Tibial nerve (tissue), 4 donors: ENCODE results near the gene UMAD1. TPM values are rescaled to one million over a fixed set of nuclear protein-coding genes. Genes with fewer than 3 reads are reported as not detected.

Experiments
- DNase-seq, 2 donors: peaks; one replicate each; pipeline ENCODE4 v3.0.0-alpha.2; 2019; ENCODE audit warnings: low spot score in 2 of 2
- H3K27ac ChIP-seq, 4 donors: fragments of 200-600 bp; sonication (generic) in 3 of 4; one replicate each; pipeline ENCODE4 v1.5.1; 2017 to 2019; ENCODE audit warnings: mild to moderate bottlenecking in 1 of 4
- H3K27me3 ChIP-seq, 2 donors: fragments of 200-600 bp; sonication (generic) in 1 of 2; one replicate each; pipeline versions ENCODE4 v1.5.1 to v1.6.0; 2017 to 2019
- H3K36me3 ChIP-seq, 3 donors: fragments of 200-600 bp; sonication (generic); one replicate each; pipeline ENCODE4 v1.5.1; 2018 to 2019
- H3K4me1 ChIP-seq, 4 donors: fragments of 200-600 bp; sonication (generic) in 3 of 4; one replicate each; pipeline ENCODE4 v1.5.1; 2017 to 2019
- H3K4me3 ChIP-seq, 4 donors: fragments of 200-600 bp; sonication (generic) in 3 of 4; one replicate each; pipeline ENCODE4 v1.5.1; 2017 to 2019; ENCODE audit warnings: mild to moderate bottlenecking in 1 of 4, moderate library complexity in 1 of 4
- H3K9me3 ChIP-seq, 4 donors: fragments of 200-600 bp; sonication (generic) in 3 of 4; one replicate each; pipeline ENCODE4 v1.5.1; 2017 to 2019
- EP300 ChIP-seq, 2 donors: sonication (generic); formaldehyde crosslinking; IDR thresholded peaks; one replicate each; pipeline ENCODE4 v1.6.1; 2017; ENCODE audit warnings: antibody characterized with exemption in 2 of 2, mild to moderate bottlenecking in 1 of 2
- POLR2A ChIP-seq, 2 donors: fragments of 450-650 bp; IDR thresholded peaks; one replicate each; pipeline ENCODE4 v1.6.1; 2017; ENCODE audit warnings: antibody characterized with exemption in 2 of 2, mild to moderate bottlenecking in 2 of 2, moderate library complexity in 2 of 2
- WGBS, 2 donors: methylation state at CpG; one replicate each; pipeline ENCODE4 v1.1.5; 2018; 5-methylcytosine and 5-hydroxymethylcytosine counted together
- total RNA-seq, 4 donors: library from RNA; depleted of rRNA; stranded (reverse); fragments of >200 nt; gene quantifications; one replicate each; pipeline ENCODE4 v1.1.0, GENCODE V29; 2016
- TF ChIP-seq, protein P1 (sequence below), 5 experiments: fragments of 200-600 bp in 3 of 5; fragments of 450-650 bp in 2 of 5; sonication (generic) in 3 of 5; IDR thresholded peaks; one replicate each; pipeline ENCODE4 v1.5.1; 2016 to 2019; ENCODE audit warnings: antibody characterized with exemption in 5 of 5, mild to moderate bottlenecking in 3 of 5, moderate library complexity in 2 of 5

The UMAD1 gene
- total RNA-seq, 4 donors from 2014 or later: 6.0 to 14.9 (median 10.2) TPM

DNA sequence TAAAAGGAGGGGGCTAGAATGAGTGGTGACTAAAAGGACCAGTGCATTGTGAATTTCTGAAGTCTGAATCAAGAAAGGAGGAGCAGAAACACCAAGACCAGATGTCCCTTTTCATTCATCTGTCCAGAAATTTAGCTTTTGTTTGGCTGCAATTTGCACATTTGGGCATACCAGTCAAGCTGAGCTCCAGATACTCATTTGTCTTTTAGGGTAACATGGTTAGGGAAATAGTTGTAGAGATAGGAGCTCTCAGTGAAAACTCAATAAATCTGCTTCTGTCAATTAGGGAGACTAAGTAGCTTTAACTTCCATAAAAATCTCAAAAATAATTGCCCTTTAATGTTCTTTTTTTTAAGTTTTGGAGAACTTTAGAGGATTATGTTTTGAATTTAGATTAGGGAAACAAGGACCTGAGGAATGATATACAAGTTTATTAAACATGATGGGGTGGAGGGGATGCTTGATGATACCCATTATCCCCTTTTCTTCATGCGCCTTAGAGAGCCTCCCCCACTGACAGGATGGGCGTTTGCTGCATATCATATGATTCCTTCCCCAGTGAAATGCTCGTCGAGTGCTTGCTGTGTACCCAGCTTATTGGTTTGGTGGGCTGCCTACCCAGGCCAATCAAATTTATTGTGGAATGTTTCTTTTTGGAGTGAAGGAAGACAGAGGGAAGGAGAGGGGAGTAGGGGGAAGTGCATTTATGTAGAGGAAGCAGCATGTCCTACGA is 128.6 kb downstream of the UMAD1 start:
- Histone ChIP-seq H3K4me1 (peaks cover 0 to 25% (median 0%) of the 10 kb centered on the region in 4 donors), H3K27me3 (no peaks in the 10 kb centered on the region), H3K9me3 (no peaks in the 10 kb centered on the region), H3K27ac (no peak overlapping the region), H3K36me3 (no peaks in the 10 kb centered on the region), H3K4me3 (no peak overlapping the region)
- TF ChIP-seq EP300 (IDR thresholded peaks at IDR 0.05) (no peak), POLR2A (IDR thresholded peaks at IDR 0.05) (no peak)
- TF ChIP-seq, protein P1, sequence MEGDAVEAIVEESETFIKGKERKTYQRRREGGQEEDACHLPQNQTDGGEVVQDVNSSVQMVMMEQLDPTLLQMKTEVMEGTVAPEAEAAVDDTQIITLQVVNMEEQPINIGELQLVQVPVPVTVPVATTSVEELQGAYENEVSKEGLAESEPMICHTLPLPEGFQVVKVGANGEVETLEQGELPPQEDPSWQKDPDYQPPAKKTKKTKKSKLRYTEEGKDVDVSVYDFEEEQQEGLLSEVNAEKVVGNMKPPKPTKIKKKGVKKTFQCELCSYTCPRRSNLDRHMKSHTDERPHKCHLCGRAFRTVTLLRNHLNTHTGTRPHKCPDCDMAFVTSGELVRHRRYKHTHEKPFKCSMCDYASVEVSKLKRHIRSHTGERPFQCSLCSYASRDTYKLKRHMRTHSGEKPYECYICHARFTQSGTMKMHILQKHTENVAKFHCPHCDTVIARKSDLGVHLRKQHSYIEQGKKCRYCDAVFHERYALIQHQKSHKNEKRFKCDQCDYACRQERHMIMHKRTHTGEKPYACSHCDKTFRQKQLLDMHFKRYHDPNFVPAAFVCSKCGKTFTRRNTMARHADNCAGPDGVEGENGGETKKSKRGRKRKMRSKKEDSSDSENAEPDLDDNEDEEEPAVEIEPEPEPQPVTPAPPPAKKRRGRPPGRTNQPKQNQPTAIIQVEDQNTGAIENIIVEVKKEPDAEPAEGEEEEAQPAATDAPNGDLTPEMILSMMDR (IDR thresholded peaks at IDR 0.05): no peak
- WGBS, 2 donors: 87 to 88% methylated on average over 5 of the region's 5 CpGs
- no peak for DNase-seq

DNA sequence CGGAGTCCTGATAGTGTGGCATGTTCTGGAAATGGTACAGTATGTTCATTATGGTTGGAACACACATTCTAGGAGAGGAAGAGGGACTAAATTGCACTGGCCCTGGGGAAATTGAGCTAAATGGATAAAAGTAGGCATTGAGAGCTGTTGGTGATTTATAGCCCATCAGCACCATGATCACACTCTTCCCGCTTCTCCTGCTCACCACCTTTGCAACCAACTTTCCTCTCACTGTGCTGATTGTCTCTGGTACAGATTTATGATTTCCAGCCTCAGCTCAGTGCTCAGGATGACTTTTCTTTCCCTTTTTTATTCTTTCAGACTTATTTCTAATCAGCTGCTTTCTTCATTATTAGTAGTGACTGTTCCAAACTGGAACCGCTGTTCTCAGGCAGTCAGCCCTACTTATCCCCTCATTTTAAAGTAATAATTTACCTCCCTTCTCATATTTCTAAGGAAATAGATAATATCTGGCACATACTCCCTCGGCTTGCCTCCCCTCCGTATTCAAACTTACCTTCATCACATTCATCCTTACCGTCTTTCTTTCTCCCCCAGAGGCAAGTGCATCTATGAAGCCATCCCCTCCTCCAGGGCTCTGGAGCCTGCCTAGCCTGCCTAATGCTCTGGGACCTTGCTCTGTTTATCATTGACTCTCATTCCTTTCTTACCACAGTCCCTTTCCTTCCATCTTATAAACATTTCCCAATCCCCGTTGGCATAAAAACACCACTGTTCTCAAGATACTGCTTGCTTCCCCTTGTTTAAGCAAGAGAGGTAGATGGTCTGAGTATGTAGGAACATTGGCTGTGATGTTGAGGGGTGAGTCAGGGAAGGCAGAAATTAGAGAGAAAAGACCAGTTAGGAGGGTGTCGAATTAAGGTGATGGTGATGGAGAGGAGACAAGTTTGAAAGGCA is 129.4 kb downstream of the UMAD1 start:
- H3K4me1 ChIP-seq: peaks cover 0 to 18% (median 0%) of the 10 kb centered on the region in 4 donors
- no peaks in the 10 kb centered on the region for H3K9me3 ChIP-seq
- 86 to 90% methylated on average over 8 of the region's 8 CpGs for WGBS, 2 donors
- no peak overlapping the region for H3K4me3 ChIP-seq
- TF ChIP-seq EP300 (IDR thresholded peaks at IDR 0.05) (no peak), POLR2A (IDR thresholded peaks at IDR 0.05) (no peak)
- TF ChIP-seq, protein P1 (IDR thresholded peaks at IDR 0.05): no peak
- no peaks in the 10 kb centered on the region for H3K27me3 ChIP-seq
- no peaks in the 10 kb centered on the region for H3K36me3 ChIP-seq
- DNase-seq: no peak
- no peak overlapping the region for H3K27ac ChIP-seq

DNA sequence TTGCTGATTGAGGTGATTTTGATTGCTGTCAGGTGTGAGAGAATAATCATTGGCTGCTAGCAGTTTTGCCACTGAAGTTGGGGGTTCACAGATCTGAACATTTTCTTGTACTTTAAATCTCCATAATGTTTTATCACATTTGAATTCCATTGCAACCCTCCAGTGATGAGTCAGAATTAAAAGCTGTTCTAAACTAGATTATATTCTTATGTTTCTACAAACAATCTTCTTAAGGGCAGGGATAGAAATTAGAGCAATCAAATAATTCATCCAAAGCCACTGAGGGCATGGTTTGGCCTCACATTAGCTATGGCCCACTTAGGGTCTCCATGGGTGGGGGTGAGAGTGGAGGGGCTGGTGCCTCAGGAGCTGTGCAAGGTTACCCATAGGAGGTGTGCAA is 130.9 kb downstream of the UMAD1 start:
- TF ChIP-seq, protein P1 (IDR thresholded peaks at IDR 0.05): no peak
- no peak for TF ChIP-seq EP300 (IDR thresholded peaks at IDR 0.05)
- TF ChIP-seq POLR2A (IDR thresholded peaks at IDR 0.05): no peak
- no peaks in the 10 kb centered on the region for H3K9me3 ChIP-seq
- no peak overlapping the region for H3K4me3 ChIP-seq
- peaks cover 0 to 8% (median 0%) of the 10 kb centered on the region in 4 donors for H3K4me1 ChIP-seq
- no peaks in the 10 kb centered on the region for H3K27me3 ChIP-seq
- no peak for DNase-seq
- no peaks in the 10 kb centered on the region for H3K36me3 ChIP-seq
- no peak overlapping the region for H3K27ac ChIP-seq

DNA sequence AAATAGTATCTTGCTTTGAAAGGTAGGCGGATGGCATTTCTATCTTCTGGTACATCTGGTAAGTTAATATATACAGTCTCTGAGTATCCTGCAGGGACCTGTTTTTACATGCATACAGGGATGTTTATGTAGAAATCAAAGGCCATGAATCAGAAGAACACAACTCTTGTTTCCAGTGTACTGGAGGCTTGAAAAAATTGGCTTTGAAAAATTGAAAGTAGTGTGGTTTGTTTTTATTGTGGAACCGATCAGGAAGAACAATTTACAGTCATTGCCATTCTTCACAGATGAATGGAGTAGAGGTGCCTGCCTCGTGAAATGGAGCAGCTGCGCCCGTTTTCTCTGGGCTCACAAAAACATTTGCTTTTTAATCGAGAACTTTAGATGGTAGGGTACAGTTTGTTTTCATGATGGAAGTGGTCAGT is 131.9 kb downstream of the UMAD1 start:
- Histone ChIP-seq H3K9me3 (no peaks in the 10 kb centered on the region), H3K27me3 (no peaks in the 10 kb centered on the region), H3K4me1 (no peaks in the 10 kb centered on the region), H3K27ac (no peak overlapping the region), H3K4me3 (no peak overlapping the region), H3K36me3 (no peaks in the 10 kb centered on the region)
- no peak for DNase-seq
- 37% methylated on average over 6 of the region's 6 CpGs for WGBS, 2 donors
- TF ChIP-seq, protein P1 (IDR thresholded peaks at IDR 0.05): no peak
- no peak for TF ChIP-seq EP300 (IDR thresholded peaks at IDR 0.05)
- no peak for TF ChIP-seq POLR2A (IDR thresholded peaks at IDR 0.05)
